Fibroblast of lung (primary cell): ENCODE measurements around the gene CYP11A1. TPM values are rescaled to one million over a fixed set of nuclear protein-coding genes. Genes with fewer than 3 reads are reported as not detected.

Source experiments
- DNase-seq, 2 donors: peaks; one replicate each; pipeline versions ENCODE4 v3.0.0 to v3.0.0-alpha.2; 2010; ENCODE audit warnings: low read depth in 2 of 2
- H2AFZ ChIP-seq: 2 replicates; pipeline ENCODE4 v1.5.1; 2012; ENCODE audit warnings: low read length, control low read depth, inconsistent platforms
- H3K27ac ChIP-seq: 2 replicates; pipeline ENCODE4 v1.5.1; 2011; ENCODE audit warnings: low read length, control low read depth; ENCODE audit not compliant: insufficient read depth
- H3K27me3 ChIP-seq: 2 replicates; pipeline ENCODE4 v1.5.1; 2011; ENCODE audit warnings: mild to moderate bottlenecking, low read length; ENCODE audit not compliant: control insufficient read depth, insufficient read depth
- H3K36me3 ChIP-seq: 2 replicates; pipeline ENCODE4 v1.5.1; 2011; ENCODE audit warnings: low read length; ENCODE audit not compliant: control insufficient read depth, insufficient read depth
- H3K4me1 ChIP-seq: 2 replicates; pipeline ENCODE4 v1.5.1; 2011; ENCODE audit warnings: low read length; ENCODE audit not compliant: control insufficient read depth, insufficient read depth; ENCODE audit errors: extremely low read depth
- H3K4me2 ChIP-seq: 2 replicates; pipeline ENCODE4 v1.5.1; 2011; ENCODE audit warnings: low read length, control low read depth; ENCODE audit not compliant: insufficient read depth; ENCODE audit errors: extremely low read depth
- H3K4me3 ChIP-seq, 4 experiments: fragments of 200-600 bp in 1 of 4; sonication (generic) in 1 of 4; replicated peaks in 1 of 4; 2 replicates each; pipeline ENCODE4 v1.5.1; 2011 to 2016; ENCODE audit warnings: low read length in 4 of 4, low read depth in 3 of 4, mild to moderate bottlenecking in 3 of 4, control low read depth in 2 of 4, inconsistent platforms in 1 of 4, mixed read lengths in 1 of 4; ENCODE audit not compliant: insufficient read depth in 1 of 4; ENCODE audit errors: control extremely low read depth in 1 of 4
- H3K79me2 ChIP-seq: 2 replicates; pipeline ENCODE4 v1.5.1; 2012; ENCODE audit warnings: mild to moderate bottlenecking, low read length, inconsistent platforms; ENCODE audit not compliant: control insufficient read depth, insufficient read depth
- H3K9ac ChIP-seq: 2 replicates; pipeline ENCODE4 v1.5.1; 2011; ENCODE audit warnings: mild to moderate bottlenecking, low read length, control low read depth; ENCODE audit not compliant: insufficient read depth
- H3K9me3 ChIP-seq: 2 replicates; pipeline ENCODE4 v1.5.1; 2012; ENCODE audit warnings: low read depth, low read length; ENCODE audit not compliant: control insufficient read depth, insufficient read depth
- H4K20me1 ChIP-seq: 2 replicates; pipeline ENCODE4 v1.5.1; 2011; ENCODE audit warnings: low read length; ENCODE audit not compliant: control insufficient read depth, insufficient read depth; ENCODE audit errors: extremely low read depth
- CTCF ChIP-seq, 2 donors: IDR thresholded peaks in 1 of 2; conservative IDR thresholded peaks in 1 of 2; 1 replicate in 1 of 2; 2 replicates in 1 of 2; pipeline ENCODE4 v1.5.1; 2011 to 2012; ENCODE audit warnings: low read length in 2 of 2, control low read depth in 1 of 2, inconsistent platforms in 1 of 2, low read depth in 1 of 2, mild to moderate bottlenecking in 1 of 2
- EZH2 ChIP-seq: IDR thresholded peaks from 2 replicates; pipeline ENCODE4 v1.5.1; 2012; ENCODE audit warnings: low read length, control low read depth, mild to moderate bottlenecking; ENCODE audit errors: missing control alignments
- polyA plus RNA-seq, 2 donors: library from polyadenylated mRNA; depleted of rRNA in 1 of 2; stranded (reverse) in 1 of 2; unstranded in 1 of 2; fragments of >200 nt; gene quantifications; 2 replicates each; pipeline ENCODE4 v1.2.1, GENCODE V29; 2011 to 2012; ENCODE audit warnings: missing spikeins in 1 of 2
- total RNA-seq: library from RNA; depleted of rRNA; stranded (reverse); fragments of >200 nt; gene quantifications from 2 replicates; pipeline ENCODE4 v1.2.1, GENCODE V29; 2014

Gene CYP11A1
- total and polyA plus RNA-seq, 2 donors (not counting 1 experiment from before 2014, with no cell fraction given): 0.07 to 0.33 TPM

GRCh38 chr15:74319596-74320351, 47.7 kb downstream of the CYP11A1 start:
- no peaks in the 10 kb centered on the region for H3K79me2 ChIP-seq
- H3K4me2 ChIP-seq: no peak overlapping the region
- DNase-seq: no peak
- no peak overlapping the region for H3K4me3 ChIP-seq
- H2AFZ ChIP-seq: no peak overlapping the region
- H3K4me1 ChIP-seq: peaks cover 21% of the 10 kb centered on the region
- no peaks in the 10 kb centered on the region for H3K36me3 ChIP-seq
- H4K20me1 ChIP-seq: no peaks in the 10 kb centered on the region
- H3K27me3 ChIP-seq: peaks cover 3% of the 10 kb centered on the region
- TF ChIP-seq EZH2: no peak
- no peak for TF ChIP-seq CTCF (conservative IDR thresholded peaks at IDR 0.05 in 1 of 2, IDR thresholded peaks at IDR 0.05 in 1 of 2; ENCODE audit: low read depth in 1 of 2, low read length in 2 of 2)
- no peak overlapping the region for H3K9ac ChIP-seq
- no peak overlapping the region for H3K27ac ChIP-seq
- no peaks in the 10 kb centered on the region for H3K9me3 ChIP-seq

- Histone ChIP-seq H3K4me2 (no peak overlapping the region), H3K27ac (no peak overlapping the region), H3K36me3 (no peaks in the 10 kb centered on the region), H3K4me1 (peaks cover 21% of the 10 kb centered on the region), H4K20me1 (no peaks in the 10 kb centered on the region), H3K27me3 (no peaks in the 10 kb centered on the region), H3K79me2 (no peaks in the 10 kb centered on the region), H3K9ac (no peak overlapping the region), H2AFZ (no peak overlapping the region), H3K4me3 (no peak overlapping the region), H3K9me3 (no peaks in the 10 kb centered on the region)
- no peak for TF ChIP-seq CTCF (conservative IDR thresholded peaks at IDR 0.05 in 1 of 2, IDR thresholded peaks at IDR 0.05 in 1 of 2; ENCODE audit: low read depth in 1 of 2, low read length in 2 of 2)
- no peak for TF ChIP-seq EZH2
- DNase-seq: no peak
Measured at GRCh38 chr15:74319138-74319460, 48.3 kb downstream of the CYP11A1 start.

- no peak overlapping the region for H3K4me2 ChIP-seq
- no peak overlapping the region for H3K4me3 ChIP-seq
- peak overlapping the region; percentile 44 for H3K27ac ChIP-seq
- H3K27me3 ChIP-seq: no peaks in the 10 kb centered on the region
- no peaks in the 10 kb centered on the region for H4K20me1 ChIP-seq
- no peaks in the 10 kb centered on the region for H3K36me3 ChIP-seq
- H3K9me3 ChIP-seq: no peaks in the 10 kb centered on the region
- TF ChIP-seq CTCF (conservative IDR thresholded peaks at IDR 0.05 in 1 of 2, IDR thresholded peaks at IDR 0.05 in 1 of 2; ENCODE audit: low read depth in 1 of 2, low read length in 2 of 2) (no peak), EZH2 (no peak)
- H3K9ac ChIP-seq: peak overlapping the region; percentile 2
- H3K79me2 ChIP-seq: no peaks in the 10 kb centered on the region
- DNase-seq: no peak
- H3K4me1 ChIP-seq: peaks cover 21% of the 10 kb centered on the region
- no peak overlapping the region for H2AFZ ChIP-seq
Measured at GRCh38 chr15:74318376-74319137, 48.9 kb downstream of the CYP11A1 start.
